ENCODE data around the gene GSTO2.

Gene GSTO2

GRCh38 chr10:104299031-104299904 lies 30.3 kb downstream of the GSTO2 start:
- Histone ChIP-seq H3K4me3 (ENCODE audit: low read depth, low read length) (no peak overlapping the region), H3K4me1 (ENCODE audit: control insufficient read depth, insufficient read depth, low read length) (no peaks in the 10 kb centered on the region), H3K9me3 (ENCODE audit: control insufficient read depth, insufficient read depth, low read depth, low read length) (no peaks in the 10 kb centered on the region), H3K36me3 (ENCODE audit: control insufficient read depth in 2 of 2, insufficient read depth in 1 of 2, low read length in 2 of 2) (no peaks in the 10 kb centered on the region), H3K27ac (ENCODE audit: extremely low read depth, low read depth, low read length) (no peak overlapping the region)
- no peak for TF ChIP-seq ZNF624 (tag by site-specific recombination; IDR thresholded peaks at IDR 0.05)
- no peak for TF ChIP-seq ZNF768 (tag by site-specific recombination; IDR thresholded peaks at IDR 0.05)
- TF ChIP-seq ZNF785 (tag by site-specific recombination; IDR thresholded peaks at IDR 0.05), result no peak
- no peak for TF ChIP-seq ZNF274 (IDR thresholded peaks at IDR 0.05; ENCODE audit: low read length)
- TF ChIP-seq ZNF274 (tag by site-specific recombination; IDR thresholded peaks at IDR 0.05; ENCODE audit: borderline replicate concordance), result no peak
- TF ChIP-seq ZNF221 (tag by site-specific recombination; IDR thresholded peaks at IDR 0.05; ENCODE audit: borderline replicate concordance), result no peak
- TF ChIP-seq KLF8 (tag by site-specific recombination; IDR thresholded peaks at IDR 0.05), result no peak
- TF ChIP-seq ZNF398 (tag by site-specific recombination; IDR thresholded peaks at IDR 0.05), result no peak
- TF ChIP-seq ZNF660 (tag by site-specific recombination; IDR thresholded peaks at IDR 0.05), result no peak
- TF ChIP-seq ZNF830 (tag by site-specific recombination; IDR thresholded peaks at IDR 0.05; ENCODE audit: low read depth), result no peak
- no peak for TF ChIP-seq ZIC2 (tag by site-specific recombination; IDR thresholded peaks at IDR 0.05)
- no peak for TF ChIP-seq ZNF473 (tag by site-specific recombination; IDR thresholded peaks at IDR 0.05)
- ChIA-PET CTCF (interaction anchor here (0.6 to 14.0 kb wide), 14 partner anchors 8 to 323 kb away, joined by 3 to 289 read pairs (median 4); partner anchors contain the start of gene CFAP58), POLR2A (no interaction called here)

GRCh38 chr10:104300002-104300735 lies 31.2 kb downstream of the GSTO2 start:
- ChIA-PET CTCF (interaction anchor here (0.6 to 14.0 kb wide), 5 partner anchors 9 to 322 kb away, joined by 4 to 289 read pairs (median 12); partner anchors contain the start of gene CFAP58), POLR2A (interaction anchor here (0.9 kb wide), 1 partner anchor 179 kb away, joined by 3 read pairs; no protein-coding TSS in a partner anchor)
- H3K4me3 ChIP-seq (ENCODE audit: low read depth, low read length), result no peak overlapping the region
- H3K9me3 ChIP-seq (ENCODE audit: control insufficient read depth, insufficient read depth, low read depth, low read length), result no peaks in the 10 kb centered on the region
- H3K36me3 ChIP-seq (ENCODE audit: control insufficient read depth in 2 of 2, insufficient read depth in 1 of 2, low read length in 2 of 2), result no peaks in the 10 kb centered on the region
- H3K4me1 ChIP-seq (ENCODE audit: control insufficient read depth, insufficient read depth, low read length), result no peaks in the 10 kb centered on the region
- no peak overlapping the region for H3K27ac ChIP-seq (ENCODE audit: extremely low read depth, low read depth, low read length)
- TF ChIP-seq ZNF155 (tag by site-specific recombination; IDR thresholded peaks at IDR 0.05) (no peak), ZNF146 (tag by site-specific recombination; IDR thresholded peaks at IDR 0.05) (no peak), ZBTB17 (tag by site-specific recombination; IDR thresholded peaks at IDR 0.05) (no peak), ZBTB44 (tag by site-specific recombination; IDR thresholded peaks at IDR 0.05) (no peak), ZBTB20 (tag by site-specific recombination; IDR thresholded peaks at IDR 0.05) (no peak)
